ENCODE results near the gene EPHX1.

EPHX1 gene

GRCh38 chr1:225861834-225862580 lies 52.1 kb downstream of the EPHX1 start:
- DNase-seq (ENCODE audit: low read depth in 2 of 2) = no peak

GRCh38 chr1:225862581-225862950 lies 52.6 kb downstream of the EPHX1 start:
- DNase-seq (ENCODE audit: low read depth in 2 of 2) = no peak

- DNase-seq (ENCODE audit: low read depth in 2 of 2) = no peak
These were observed 53.2 kb downstream of the EPHX1 start for GRCh38 chr1:225863167-225863566.

- no peak for DNase-seq (ENCODE audit: low read depth in 2 of 2)
These were observed 55.6 kb downstream of the EPHX1 start for GRCh38 chr1:225865514-225865913.

DNA sequence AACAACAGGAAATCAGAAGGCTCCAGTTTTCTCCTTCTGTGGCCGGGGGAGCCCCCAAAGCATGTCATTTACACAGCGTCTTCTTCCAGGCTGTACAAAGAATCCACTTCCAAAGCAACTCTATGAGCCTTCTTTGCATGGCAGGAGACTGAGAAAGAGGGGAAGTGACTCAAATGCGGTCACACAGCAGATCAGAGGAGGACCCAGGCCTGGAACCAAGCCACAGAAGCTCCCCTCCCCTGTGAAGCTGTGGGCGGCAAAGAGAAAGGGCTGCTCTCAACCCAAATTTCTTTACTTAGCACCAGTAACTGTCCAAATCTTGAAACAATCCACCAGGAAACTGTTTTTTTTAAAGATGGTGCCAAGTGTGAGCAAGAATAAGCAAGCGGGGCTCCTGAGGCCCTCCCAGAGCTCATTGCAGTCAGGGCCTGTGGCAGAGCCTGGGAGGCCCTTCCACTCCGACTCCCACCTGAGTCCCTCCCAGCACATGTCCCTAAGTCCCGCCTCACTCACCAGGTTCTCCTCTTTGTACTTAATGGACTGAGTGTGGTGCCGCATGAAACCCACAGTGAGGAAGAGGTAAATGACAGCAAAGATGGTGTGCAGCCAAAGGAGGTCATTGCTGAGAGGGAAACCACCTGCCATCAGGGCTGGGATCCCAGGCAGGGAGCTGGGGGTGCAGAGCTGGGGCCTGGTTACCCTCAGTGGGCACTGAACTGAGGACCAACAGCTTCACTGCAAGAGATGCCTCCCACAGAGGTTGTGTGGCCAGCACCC lies 56.3 kb downstream of the EPHX1 start:
- peak; percentile 35 to 49 for DNase-seq (ENCODE audit: low read depth in 2 of 2)

DNA sequence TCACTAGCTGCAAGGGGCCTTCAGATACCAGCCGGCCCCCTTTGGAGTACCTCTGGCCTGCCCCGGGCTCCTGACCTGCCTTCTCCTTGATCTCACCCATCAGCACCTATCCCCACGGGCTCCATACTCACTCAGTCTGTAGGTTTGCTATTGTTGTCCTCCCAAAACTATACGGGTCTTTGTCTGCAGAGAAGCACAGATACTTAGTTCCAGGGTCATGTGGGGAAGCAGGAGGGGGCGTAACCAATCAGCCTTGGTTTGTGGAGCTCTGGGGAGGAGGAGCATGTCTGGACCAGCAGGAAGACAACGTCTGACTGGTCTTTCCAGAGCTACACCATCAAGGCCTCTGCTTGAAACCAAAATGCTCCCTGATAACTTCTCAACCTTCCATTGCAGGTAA lies 57.1 kb downstream of the EPHX1 start:
- DNase-seq (ENCODE audit: low read depth in 2 of 2) = no peak

DNA sequence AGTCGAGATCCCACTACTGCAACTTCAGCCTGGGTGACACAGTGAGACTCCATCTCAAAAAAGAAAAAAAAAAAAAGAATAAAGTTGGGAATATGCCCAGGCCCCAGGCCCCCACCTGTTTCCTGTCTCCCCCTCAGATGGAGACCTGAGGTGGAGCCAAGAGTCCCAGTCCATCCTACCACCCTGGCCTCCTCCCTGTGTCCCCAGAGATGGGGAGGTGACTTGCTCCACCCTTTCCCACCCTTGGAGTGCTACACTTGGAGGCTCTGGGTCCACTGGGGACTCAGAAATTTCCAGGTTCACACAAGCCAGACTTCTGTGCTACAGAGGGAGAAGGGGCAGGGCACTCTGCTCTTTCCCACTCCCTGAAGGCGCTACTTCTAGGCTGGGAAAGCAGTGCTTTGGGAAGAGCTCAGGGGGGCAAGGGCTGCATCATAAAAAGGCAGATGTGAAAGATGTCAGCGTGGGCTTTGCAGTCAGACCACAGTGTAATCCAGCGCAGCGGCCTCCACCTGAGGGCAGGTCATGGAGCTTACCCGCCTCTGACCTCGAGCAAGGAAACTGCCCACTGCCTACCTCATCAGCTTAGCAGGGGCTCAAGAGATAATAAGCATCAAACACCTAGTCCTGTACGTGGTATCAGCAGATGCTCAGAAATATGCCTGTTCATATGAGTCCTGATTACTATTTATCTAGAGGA lies 58.9 kb downstream of the EPHX1 start:
- DNase-seq (ENCODE audit: low read depth in 2 of 2) = no peak

DNA sequence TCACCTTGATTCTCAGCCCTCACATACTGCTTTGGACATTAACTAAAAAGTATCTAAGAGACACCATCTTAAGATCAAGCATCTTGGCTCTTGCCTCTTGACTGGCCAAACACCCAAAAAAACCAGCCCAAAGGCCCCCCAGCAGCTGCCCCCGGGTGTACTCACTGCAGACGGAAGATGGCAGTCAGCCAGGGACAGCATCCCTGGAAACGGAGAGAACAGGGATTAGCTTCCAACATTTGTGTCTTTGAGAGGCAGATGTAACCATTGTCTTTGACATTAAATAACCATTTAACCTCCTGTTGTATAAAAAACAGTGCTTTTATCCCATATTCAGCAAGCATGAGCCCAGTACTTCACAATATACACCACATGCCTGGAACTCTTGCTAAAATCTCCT lies 61.0 kb downstream of the EPHX1 start:
- DNase-seq (ENCODE audit: low read depth in 2 of 2) = no peak

- no peak for DNase-seq (ENCODE audit: low read depth in 2 of 2)
These were observed 61.6 kb downstream of the EPHX1 start for GRCh38 chr1:225871359-225872074.

GRCh38 chr1:225872075-225872430 lies 62.1 kb downstream of the EPHX1 start:
- no peak for DNase-seq (ENCODE audit: low read depth in 2 of 2)

DNA sequence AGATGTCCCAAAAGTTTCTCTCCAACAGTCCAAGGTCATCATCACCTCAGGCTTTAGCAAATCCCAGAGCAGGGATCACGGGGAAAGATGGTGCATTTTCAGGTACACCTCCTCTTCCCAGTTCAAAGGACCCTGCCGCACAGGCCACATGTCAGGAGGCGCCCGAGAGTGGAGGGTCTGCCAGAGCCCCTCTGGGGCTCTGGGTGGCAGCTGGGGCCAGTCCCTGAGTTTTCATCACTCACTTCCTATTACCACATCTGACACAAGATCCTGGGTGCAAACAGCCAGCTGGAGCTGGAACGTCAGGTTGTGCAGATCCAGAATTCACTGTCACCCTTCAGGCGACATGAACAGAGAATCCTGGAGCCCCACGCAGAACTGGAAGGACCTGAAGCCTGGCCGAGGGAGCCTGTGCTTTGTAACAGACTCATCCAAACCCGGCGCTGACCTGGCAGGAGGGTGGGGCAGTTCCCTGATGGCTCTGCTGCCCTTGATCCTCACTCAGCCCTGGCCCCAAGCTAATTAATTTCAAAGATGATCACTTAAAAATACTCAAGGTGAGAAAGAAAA lies 63.4 kb downstream of the EPHX1 start:
- DNase-seq (ENCODE audit: low read depth in 2 of 2) = no peak

- DNase-seq (ENCODE audit: low read depth in 2 of 2) = no peak
These were observed 64.5 kb downstream of the EPHX1 start for GRCh38 chr1:225874431-225874830.

- DNase-seq (ENCODE audit: low read depth in 2 of 2) = no peak
These were observed 65.3 kb downstream of the EPHX1 start for GRCh38 chr1:225875044-225875815.

DNA sequence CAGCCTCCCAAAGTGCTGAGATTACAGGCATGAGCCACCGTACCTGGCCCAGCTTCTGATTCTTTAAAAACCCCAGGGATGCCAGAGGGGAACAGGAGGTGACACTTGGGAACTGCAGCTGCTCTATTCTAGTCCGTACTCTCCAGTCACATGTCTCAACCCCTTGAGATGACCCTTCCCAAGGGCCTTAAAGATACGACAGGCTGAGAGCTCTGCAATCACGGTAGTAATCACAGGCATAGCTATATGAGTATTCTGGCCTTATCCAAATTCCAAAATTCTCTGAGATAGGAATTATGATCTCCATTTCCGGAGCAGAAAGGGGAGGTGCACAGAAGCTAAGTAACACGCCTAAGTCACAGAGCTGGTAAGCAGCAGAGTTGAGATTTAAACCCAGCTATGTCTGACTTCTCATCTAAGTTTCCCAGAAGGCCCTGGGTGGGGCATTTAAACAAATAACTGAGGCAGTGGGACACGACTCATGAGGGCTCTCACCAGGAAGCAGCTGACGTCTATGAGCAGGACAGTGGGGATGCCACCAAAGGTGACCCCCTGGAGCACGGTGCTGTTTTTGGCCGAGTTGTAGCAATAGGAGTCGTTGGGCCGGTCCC lies 67.1 kb downstream of the EPHX1 start:
- DNase-seq (ENCODE audit: low read depth in 2 of 2) = no peak

DNA sequence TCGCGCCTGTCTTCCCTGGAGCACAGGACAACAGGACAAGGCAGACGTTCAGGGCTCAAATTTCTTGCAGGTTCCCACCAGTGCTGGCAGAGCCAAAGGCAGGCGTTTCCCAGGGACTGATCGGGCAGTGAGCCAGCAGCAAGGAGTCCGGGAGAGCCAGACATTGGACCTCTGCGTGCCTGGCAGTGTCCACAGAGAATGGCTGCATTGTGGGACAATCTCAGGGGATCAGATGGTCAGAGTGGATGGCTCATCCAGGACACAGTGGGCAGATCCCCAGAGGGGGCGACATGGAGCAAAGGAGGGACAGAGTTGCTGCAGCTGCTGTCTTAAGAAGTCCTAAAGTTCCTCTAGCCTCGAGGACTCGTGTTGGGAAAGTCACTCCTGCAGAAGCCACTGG lies 67.7 kb downstream of the EPHX1 start:
- DNase-seq (ENCODE audit: low read depth in 2 of 2) = no peak

- DNase-seq (ENCODE audit: low read depth in 2 of 2) = no peak
These were observed 68.4 kb downstream of the EPHX1 start for GRCh38 chr1:225878282-225878681.

DNA sequence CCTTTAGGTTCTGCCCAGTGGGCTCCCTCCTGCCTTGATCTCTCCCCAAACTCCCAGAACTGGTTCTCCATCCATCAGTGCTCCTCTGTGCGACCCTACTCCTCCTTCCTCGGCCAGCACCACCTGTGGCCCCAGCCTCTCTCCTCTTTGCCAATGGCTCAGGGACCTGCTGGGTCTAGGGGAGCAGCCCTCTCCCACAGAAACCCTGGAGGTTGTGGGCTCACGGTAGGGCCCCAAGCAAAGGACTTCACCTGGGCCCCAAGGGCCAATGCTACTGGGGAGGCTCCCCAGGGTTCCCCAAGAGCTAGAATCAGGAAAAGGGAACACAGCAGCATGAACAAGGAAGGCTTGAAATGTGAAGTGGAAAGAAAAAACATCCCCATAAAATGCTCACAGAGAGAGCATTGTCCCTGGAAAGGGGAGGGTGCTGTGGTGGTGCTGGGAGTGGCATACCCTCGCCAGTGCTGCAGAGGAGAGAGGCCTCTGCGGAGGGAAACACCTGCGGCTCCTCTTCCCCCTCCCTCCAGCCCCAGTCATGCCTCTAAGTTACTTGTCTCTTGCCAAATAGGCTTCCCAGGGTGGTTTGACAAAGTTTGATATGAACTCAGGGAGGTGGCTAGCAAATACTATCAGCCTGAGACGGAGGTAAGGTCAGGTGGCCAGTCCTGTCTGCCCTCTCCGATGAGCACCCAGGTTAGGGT lies 69.7 kb downstream of the EPHX1 start:
- DNase-seq (ENCODE audit: low read depth in 2 of 2) = no peak

GRCh38 chr1:225880222-225880588 lies 70.3 kb downstream of the EPHX1 start:
- no peak for DNase-seq (ENCODE audit: low read depth in 2 of 2)

GRCh38 chr1:225880636-225881035 lies 70.7 kb downstream of the EPHX1 start:
- no peak for DNase-seq (ENCODE audit: low read depth in 2 of 2)
